Glomerular visceral epithelial cell (primary cell): ENCODE measurements around the gene PTCRA.
"Not testable (repeated sequence)": the region's sequence is repeated elsewhere in the genome, so short reads cannot be mapped to it uniquely, and the experiment has no call there.

Experiments used
- DNase-seq: peaks from one replicate; pipeline ENCODE4 v3.0.0-alpha.2; 2016; ENCODE audit errors: extremely low spot score

PTCRA gene

GRCh38 chr6:42941356-42941755, 25.5 kb downstream of the PTCRA start:
- DNase-seq, result not testable (repeated sequence)

GRCh38 chr6:42942444-42942843, 26.6 kb downstream of the PTCRA start:
- no peak for DNase-seq

GRCh38 chr6:42947950-42948349, 32.1 kb downstream of the PTCRA start:
- DNase-seq, result no peak

- no peak for DNase-seq
Measured at GRCh38 chr6:42952389-42952788, 36.5 kb downstream of the PTCRA start.

- not testable (repeated sequence) for DNase-seq
Measured at GRCh38 chr6:42954405-42954804, 38.6 kb downstream of the PTCRA start.

GRCh38 chr6:42958125-42958524, 42.3 kb downstream of the PTCRA start:
- no peak for DNase-seq

GRCh38 chr6:42959917-42960242, 44.0 kb downstream of the PTCRA start:
- DNase-seq, result no peak

GRCh38 chr6:42960243-42961019, 44.6 kb downstream of the PTCRA start, which contains the start of gene GNMT:
Gene GNMT (plus strand): TSS chr6:42960754. CDS start chr6:42960768, 14 bp downstream.
- peak; percentile 29 for DNase-seq

- DNase-seq, result no peak
Measured at GRCh38 chr6:42961020-42961470, 45.2 kb downstream of the PTCRA start.

- DNase-seq, result no peak
Measured at GRCh38 chr6:42962096-42962495, 46.2 kb downstream of the PTCRA start.

GRCh38 chr6:42962502-42963178, 46.8 kb downstream of the PTCRA start:
- DNase-seq, result no peak

GRCh38 chr6:42963179-42963854, 47.5 kb downstream of the PTCRA start:
- DNase-seq, result no peak

- DNase-seq, result peak; percentile 48
Measured at GRCh38 chr6:42963855-42964605, 48.2 kb downstream of the PTCRA start.

GRCh38 chr6:42966571-42966970, 50.7 kb downstream of the PTCRA start:
- DNase-seq, result no peak

GRCh38 chr6:42967228-42967627, 51.4 kb downstream of the PTCRA start:
- no peak for DNase-seq

GRCh38 chr6:42968126-42968701, 52.4 kb downstream of the PTCRA start:
- DNase-seq, result no peak

GRCh38 chr6:42968783-42969182, 52.9 kb downstream of the PTCRA start:
- DNase-seq, result no peak

- DNase-seq, result no peak
Measured at GRCh38 chr6:42969431-42969830, 53.6 kb downstream of the PTCRA start.

GRCh38 chr6:42969934-42970333, 54.1 kb downstream of the PTCRA start:
- no peak for DNase-seq

- no peak for DNase-seq
Measured at GRCh38 chr6:42970871-42971612, 55.2 kb downstream of the PTCRA start.
